Loucy (cell line): Measurements from ENCODE around the gene RSAD2.

Experiments
- EZH2phosphoT487 ChIP-seq: fragments of 200-600 bp; IDR thresholded peaks from 2 replicates; pipeline ENCODE4 v1.6.1; 2018; ENCODE audit warnings: antibody characterized with exemption, mild to moderate bottlenecking, moderate library complexity, borderline replicate concordance
- TF ChIP-seq, protein P1 (sequence below): fragments of 200-600 bp; sonication (generic); conservative IDR thresholded peaks from 2 replicates; pipeline ENCODE4 v1.5.1; 2014; ENCODE audit warnings: mild to moderate bottlenecking, antibody characterized with exemption, low read length

- TF ChIP-seq, protein P1, sequence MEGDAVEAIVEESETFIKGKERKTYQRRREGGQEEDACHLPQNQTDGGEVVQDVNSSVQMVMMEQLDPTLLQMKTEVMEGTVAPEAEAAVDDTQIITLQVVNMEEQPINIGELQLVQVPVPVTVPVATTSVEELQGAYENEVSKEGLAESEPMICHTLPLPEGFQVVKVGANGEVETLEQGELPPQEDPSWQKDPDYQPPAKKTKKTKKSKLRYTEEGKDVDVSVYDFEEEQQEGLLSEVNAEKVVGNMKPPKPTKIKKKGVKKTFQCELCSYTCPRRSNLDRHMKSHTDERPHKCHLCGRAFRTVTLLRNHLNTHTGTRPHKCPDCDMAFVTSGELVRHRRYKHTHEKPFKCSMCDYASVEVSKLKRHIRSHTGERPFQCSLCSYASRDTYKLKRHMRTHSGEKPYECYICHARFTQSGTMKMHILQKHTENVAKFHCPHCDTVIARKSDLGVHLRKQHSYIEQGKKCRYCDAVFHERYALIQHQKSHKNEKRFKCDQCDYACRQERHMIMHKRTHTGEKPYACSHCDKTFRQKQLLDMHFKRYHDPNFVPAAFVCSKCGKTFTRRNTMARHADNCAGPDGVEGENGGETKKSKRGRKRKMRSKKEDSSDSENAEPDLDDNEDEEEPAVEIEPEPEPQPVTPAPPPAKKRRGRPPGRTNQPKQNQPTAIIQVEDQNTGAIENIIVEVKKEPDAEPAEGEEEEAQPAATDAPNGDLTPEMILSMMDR, result no peak
- no peak for TF ChIP-seq EZH2phosphoT487
Measured at GRCh38 chr2:6934758-6935651, 57.4 kb downstream of the RSAD2 start.
